ENCODE results near the gene UBE2L6. TPM values are rescaled to one million over a fixed set of nuclear protein-coding genes. Genes with fewer than 3 reads are reported as not detected.

UBE2L6 gene
- polyA plus RNA-seq, 3 donors, result 101 to 284 (median 268) TPM

DNA sequence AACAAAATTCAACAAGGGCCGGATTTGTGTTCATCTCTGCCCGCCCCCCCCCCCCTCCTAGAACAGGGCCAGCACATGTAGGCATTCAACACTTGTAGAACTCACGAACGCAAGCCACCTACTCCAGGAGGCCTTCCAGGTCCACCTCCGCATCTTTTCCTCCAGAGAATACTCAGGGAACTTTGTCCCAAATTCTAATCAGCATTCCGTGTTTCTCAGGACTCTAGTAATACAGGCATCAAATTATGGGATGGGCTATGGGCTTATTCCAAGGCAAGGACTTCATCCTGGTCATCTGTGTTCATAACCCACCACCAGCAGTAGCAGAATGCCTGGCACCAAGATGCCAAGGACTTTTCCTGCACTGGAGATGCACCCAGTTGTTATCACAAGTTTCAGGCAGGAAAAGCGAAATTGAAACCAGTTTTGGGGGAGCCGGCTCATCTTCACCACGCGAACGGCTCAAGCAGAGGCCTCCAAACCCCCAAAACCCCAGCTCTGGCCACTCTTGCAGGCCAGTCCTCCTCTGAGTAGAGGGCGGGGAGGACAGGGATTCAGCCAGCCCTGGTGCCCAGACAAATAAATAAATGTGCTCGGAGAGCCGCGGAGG is 462 bp downstream of the UBE2L6 start:
- Histone ChIP-seq H3K27me3 (ENCODE audit: control insufficient read depth in 2 of 2, insufficient read depth in 2 of 2, low read length in 2 of 2) (no peaks in the 10 kb centered on the region), H2AFZ (ENCODE audit: insufficient read depth, low read depth, low read length, poor library complexity, severe bottlenecking) (peak overlapping the region; percentile 98), H3K79me2 (ENCODE audit: insufficient read depth, low read length) (peaks cover 53% of the 10 kb centered on the region), H3K36me3 (replicated peaks in 1 of 2; ENCODE audit: control insufficient read depth in 1 of 2, insufficient read depth in 2 of 2, low read length in 2 of 2) (peaks cover 7 to 8% of the 10 kb centered on the region in 2 donors), H3K4me1 (ENCODE audit: control insufficient read depth in 1 of 2, insufficient read depth in 2 of 2, low read length in 2 of 2) (peaks cover 39 to 51% of the 10 kb centered on the region in 2 donors), H3K4me3 (replicated peaks in 1 of 3; ENCODE audit: low read depth in 2 of 3, low read length in 3 of 3) (peak overlapping the region; percentile 69 to 100 (median 98)), H4K20me1 (ENCODE audit: insufficient read depth, low read length) (peaks cover 23% of the 10 kb centered on the region), H3K27ac (ENCODE audit: low read depth in 1 of 2, low read length in 2 of 2) (peak overlapping the region; percentile 63 to 93), H3K4me2 (replicated peaks; ENCODE audit: extremely low read depth, low read length, poor library complexity, severe bottlenecking) (peak overlapping the region; percentile 96), H3K9me3 (replicated peaks in 1 of 2; ENCODE audit: control insufficient read depth in 1 of 2, insufficient read depth in 1 of 2, low read length in 2 of 2) (no peaks in the 10 kb centered on the region), H3K9ac (ENCODE audit: insufficient read depth, low read length, poor library complexity, severe bottlenecking) (peak overlapping the region; percentile 76)
- intact Hi-C loops (cut with micrococcal nuclease), result loop anchor here (2.0 to 5.0 kb wide), 3 partner anchors 80 to 235 kb away; partner anchors contain the start of gene ZDHHC5 (in 1 of the 2)
- TF ChIP-seq CTCF (IDR thresholded peaks at IDR 0.05), result no peak
- DNase-seq, result peak; percentile 8 to 20 (median 14)
- peaks cover 53% of the 10 kb centered on the region for H3K4me1 Mint-ChIP-seq
- peak overlapping the region; percentile 95 to 98 for H3K4me3 Mint-ChIP-seq
- peaks cover 0 to under 1% (median 0%) of the 10 kb centered on the region in 3 donors for H3K27me3 Mint-ChIP-seq (ENCODE audit: low read depth in 3 of 3)
- peaks cover 7 to 16% of the 10 kb centered on the region in 2 donors for H3K36me3 Mint-ChIP-seq
- peak overlapping the region; percentile 84 to 95 (median 93) for H3K27ac Mint-ChIP-seq
- no peaks in the 10 kb centered on the region for H3K9me3 Mint-ChIP-seq
- 2% methylated on average over 7 of the region's 15 CpGs for WGBS (ENCODE audit: insufficient coverage)

DNA sequence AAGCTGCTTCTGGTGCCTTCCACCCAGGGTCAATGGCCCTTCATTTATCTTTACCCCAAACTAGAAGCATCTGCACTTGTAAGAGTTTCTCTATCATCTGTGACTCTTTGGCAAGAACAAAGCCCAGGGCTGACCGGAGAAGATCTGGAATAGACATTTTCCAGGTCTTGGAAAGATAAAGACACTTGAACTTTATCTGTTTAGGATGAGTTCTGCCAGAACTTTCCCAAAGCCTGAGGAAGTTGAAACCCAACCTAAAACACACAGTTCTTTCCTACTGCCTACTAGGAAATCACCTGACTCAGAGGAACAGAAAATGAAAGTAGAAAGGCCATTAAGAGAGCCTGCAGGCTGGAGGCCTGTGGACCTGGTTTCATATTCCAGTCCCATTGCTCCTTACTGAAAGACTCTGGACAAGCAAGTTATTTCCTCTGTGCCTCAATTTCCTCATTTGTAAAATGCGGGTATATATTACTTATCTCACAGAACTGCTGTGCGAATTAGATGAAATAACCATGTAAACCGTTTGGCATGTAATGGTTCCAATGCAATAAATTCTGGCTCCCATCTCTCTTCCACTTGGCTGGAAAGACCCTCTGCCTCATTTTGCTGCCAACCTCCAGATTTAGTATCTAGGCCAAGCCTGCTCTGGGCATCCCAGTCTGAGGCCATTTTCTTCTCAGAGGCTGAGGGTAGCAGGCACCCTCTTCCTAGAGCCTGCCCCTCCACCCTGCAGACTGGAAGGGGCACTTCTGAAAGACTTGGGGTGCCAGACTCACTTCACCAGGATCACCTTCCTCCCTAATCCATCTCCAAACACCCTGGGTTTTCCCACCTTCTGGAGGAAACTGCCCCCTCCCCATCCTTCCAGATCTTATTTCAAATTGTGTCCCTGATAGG is 1.2 kb downstream of the UBE2L6 start:
- peak; percentile 50 to 79 (median 77) for DNase-seq
- peak overlapping the region; percentile 69 to 100 (median 98) for H3K4me3 ChIP-seq (replicated peaks in 1 of 3; ENCODE audit: low read depth in 2 of 3, low read length in 3 of 3)
- intact Hi-C loops (cut with micrococcal nuclease), result loop anchor here (2.0 to 5.0 kb wide), 3 partner anchors 81 to 236 kb away; partner anchors contain the start of gene ZDHHC5 (in 1 of the 2)
- H3K79me2 ChIP-seq (ENCODE audit: insufficient read depth, low read length), result peaks cover 61% of the 10 kb centered on the region
- H3K27ac ChIP-seq (ENCODE audit: low read depth in 1 of 2, low read length in 2 of 2), result peak overlapping the region; percentile 63 to 93
- Mint-ChIP-seq H3K36me3 (peaks cover 7 to 21% of the 10 kb centered on the region in 2 donors), H3K4me3 (peak overlapping the region; percentile 95 to 98), H3K27me3 (ENCODE audit: low read depth in 3 of 3) (no peaks in the 10 kb centered on the region), H3K4me1 (peaks cover 45% of the 10 kb centered on the region), H3K27ac (peak overlapping the region; percentile 84 to 95 (median 93)), H3K9me3 (no peaks in the 10 kb centered on the region)
- TF ChIP-seq CTCF (IDR thresholded peaks at IDR 0.05), result no peak
- peak overlapping the region; percentile 96 for H3K4me2 ChIP-seq (replicated peaks; ENCODE audit: extremely low read depth, low read length, poor library complexity, severe bottlenecking)
- no peaks in the 10 kb centered on the region for H3K9me3 ChIP-seq (replicated peaks in 1 of 2; ENCODE audit: control insufficient read depth in 1 of 2, insufficient read depth in 1 of 2, low read length in 2 of 2)
- WGBS (ENCODE audit: insufficient coverage), result 0% methylated on average over 2 of the region's 4 CpGs
- peaks cover 32 to 44% of the 10 kb centered on the region in 2 donors for H3K4me1 ChIP-seq (ENCODE audit: control insufficient read depth in 1 of 2, insufficient read depth in 2 of 2, low read length in 2 of 2)
- peak overlapping the region; percentile 98 for H2AFZ ChIP-seq (ENCODE audit: insufficient read depth, low read depth, low read length, poor library complexity, severe bottlenecking)
- H3K36me3 ChIP-seq (replicated peaks in 1 of 2; ENCODE audit: control insufficient read depth in 1 of 2, insufficient read depth in 2 of 2, low read length in 2 of 2), result peaks cover 9 to 15% of the 10 kb centered on the region in 2 donors
- H4K20me1 ChIP-seq (ENCODE audit: insufficient read depth, low read length), result peaks cover 31% of the 10 kb centered on the region
- peak overlapping the region; percentile 76 for H3K9ac ChIP-seq (ENCODE audit: insufficient read depth, low read length, poor library complexity, severe bottlenecking)
- H3K27me3 ChIP-seq (ENCODE audit: control insufficient read depth in 2 of 2, insufficient read depth in 2 of 2, low read length in 2 of 2), result no peaks in the 10 kb centered on the region

Measured in CD14-positive monocyte (primary cell).